Psoas muscle (tissue), 8 donors: ENCODE data around the gene ZNF273. TPM values are rescaled to one million over a fixed set of nuclear protein-coding genes. Genes with fewer than 3 reads are reported as not detected.

Experiments
- ATAC-seq, 4 donors: fragments of 200-7000 bp; cut with Tn5 transposase; one replicate each; pipeline ENCODE4 v1.9.1; 2020; ENCODE audit warnings: moderate library complexity in 3 of 4, mild to moderate bottlenecking in 2 of 4
- DNase-seq, 2 donors: peaks; one replicate each; pipeline ENCODE4 v3.0.0-alpha.2; 2020
- H3K27ac ChIP-seq: fragments of 200-600 bp; one replicate; pipeline ENCODE4 v1.8.0; 2022
- H3K27me3 ChIP-seq, 3 donors: fragments of 200-600 bp in 1 of 3; one replicate each; pipeline versions ENCODE4 v1.6.1 to v1.8.0; 2013 to 2022; ENCODE audit warnings: low read length in 2 of 3, mild to moderate bottlenecking in 2 of 3, moderate library complexity in 1 of 3; ENCODE audit not compliant: insufficient read depth in 3 of 3
- H3K36me3 ChIP-seq, 2 donors: fragments of 200-600 bp in 1 of 2; one replicate each; pipeline versions ENCODE4 v1.6.1 to v1.8.0; 2013 to 2022; ENCODE audit warnings: low read depth in 1 of 2, mild to moderate bottlenecking in 1 of 2, moderate library complexity in 1 of 2; ENCODE audit not compliant: insufficient read depth in 1 of 2
- H3K4me1 ChIP-seq: fragments of 200-600 bp; one replicate; pipeline ENCODE4 v1.8.0; 2022
- H3K4me3 ChIP-seq: fragments of 200-600 bp; one replicate; pipeline ENCODE4 v1.8.0; 2022; ENCODE audit warnings: mild to moderate bottlenecking
- H3K9me3 ChIP-seq: fragments of 200-600 bp; one replicate; pipeline ENCODE4 v1.8.0; 2022
- WGBS, 3 donors: extraction: QIAGEN DNeasy Blood & Tissue Kit; methylation state at CpG; one replicate each; pipeline versions ENCODE4 v1.1.6 to v1.1.7; 2013; 5-methylcytosine and 5-hydroxymethylcytosine counted together
- intact Hi-C, 2 donors: fragments of 100-400 bp; cut with DNase I; formaldehyde crosslinking; loops; one replicate each; pipeline versions ENCODE4 v1.11.0 to v1.14.2; 2022
- polyA plus RNA-seq, 3 donors: library from polyadenylated mRNA; stranded (reverse); fragments of 200-250 nt; gene quantifications; one replicate each; pipeline ENCODE4 v1.2.3, GENCODE V29; 2013
- total RNA-seq, 4 donors: library from RNA; stranded (reverse); fragmentation: NEBNext Ultra II Directional in 2 of 4; extraction: Animal tissue kit (Norgen Biotek cat#: 25700) in 2 of 4; gene quantifications; one replicate each; pipeline versions ENCODE4 v1.2.1 to v1.2.4, GENCODE V29; 2021 to 2023
- TF ChIP-seq, protein P1 (sequence below): fragments of 200-600 bp; IDR thresholded peaks from one replicate; pipeline ENCODE4 v1.8.0; 2022; ENCODE audit warnings: antibody characterized with exemption
- donor health status: healthy with polysubstance abuse.
- donor health status: DM: no; HTN: no; CAD: no; lungs with moderate emphysema.
- donor health status: Bipolar disorder and iron deficiency.
- donor health status: healthy.
- donor health status: DM: yes; HTN: yes; CAD: no.
- donor health status: DM: no; HTN: no; CAD: no.
- donor health status: DM: no; HTN: no; CAD: no.
- donor health status: DM: yes; HTN: yes; CAD: no.

Gene ZNF273
- total and polyA plus RNA-seq, 7 donors = 0.96 to 3.0 (median 1.5) TPM

GRCh38 chr7:64885520-64886240 lies 17.4 kb upstream of the ZNF273 start:
- H3K27ac ChIP-seq = no peak overlapping the region
- intact Hi-C loops = loop anchor here in 1 of 2 donors (5.0 kb wide), 1 partner anchor 88 kb away; no protein-coding TSS in a partner anchor
- no peaks in the 10 kb centered on the region for H3K36me3 ChIP-seq
- no peak overlapping the region for H3K4me3 ChIP-seq
- peaks cover 13% of the 10 kb centered on the region for H3K4me1 ChIP-seq
- TF ChIP-seq, protein P1, sequence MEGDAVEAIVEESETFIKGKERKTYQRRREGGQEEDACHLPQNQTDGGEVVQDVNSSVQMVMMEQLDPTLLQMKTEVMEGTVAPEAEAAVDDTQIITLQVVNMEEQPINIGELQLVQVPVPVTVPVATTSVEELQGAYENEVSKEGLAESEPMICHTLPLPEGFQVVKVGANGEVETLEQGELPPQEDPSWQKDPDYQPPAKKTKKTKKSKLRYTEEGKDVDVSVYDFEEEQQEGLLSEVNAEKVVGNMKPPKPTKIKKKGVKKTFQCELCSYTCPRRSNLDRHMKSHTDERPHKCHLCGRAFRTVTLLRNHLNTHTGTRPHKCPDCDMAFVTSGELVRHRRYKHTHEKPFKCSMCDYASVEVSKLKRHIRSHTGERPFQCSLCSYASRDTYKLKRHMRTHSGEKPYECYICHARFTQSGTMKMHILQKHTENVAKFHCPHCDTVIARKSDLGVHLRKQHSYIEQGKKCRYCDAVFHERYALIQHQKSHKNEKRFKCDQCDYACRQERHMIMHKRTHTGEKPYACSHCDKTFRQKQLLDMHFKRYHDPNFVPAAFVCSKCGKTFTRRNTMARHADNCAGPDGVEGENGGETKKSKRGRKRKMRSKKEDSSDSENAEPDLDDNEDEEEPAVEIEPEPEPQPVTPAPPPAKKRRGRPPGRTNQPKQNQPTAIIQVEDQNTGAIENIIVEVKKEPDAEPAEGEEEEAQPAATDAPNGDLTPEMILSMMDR = no peak
- no peaks in the 10 kb centered on the region for H3K9me3 ChIP-seq
- no peaks in the 10 kb centered on the region for H3K27me3 ChIP-seq
- no peak for DNase-seq
- ATAC-seq = no peak
- WGBS, 3 donors = 95 to 99% (median 97%) methylated on average over 5 of the region's 5 CpGs

DNA sequence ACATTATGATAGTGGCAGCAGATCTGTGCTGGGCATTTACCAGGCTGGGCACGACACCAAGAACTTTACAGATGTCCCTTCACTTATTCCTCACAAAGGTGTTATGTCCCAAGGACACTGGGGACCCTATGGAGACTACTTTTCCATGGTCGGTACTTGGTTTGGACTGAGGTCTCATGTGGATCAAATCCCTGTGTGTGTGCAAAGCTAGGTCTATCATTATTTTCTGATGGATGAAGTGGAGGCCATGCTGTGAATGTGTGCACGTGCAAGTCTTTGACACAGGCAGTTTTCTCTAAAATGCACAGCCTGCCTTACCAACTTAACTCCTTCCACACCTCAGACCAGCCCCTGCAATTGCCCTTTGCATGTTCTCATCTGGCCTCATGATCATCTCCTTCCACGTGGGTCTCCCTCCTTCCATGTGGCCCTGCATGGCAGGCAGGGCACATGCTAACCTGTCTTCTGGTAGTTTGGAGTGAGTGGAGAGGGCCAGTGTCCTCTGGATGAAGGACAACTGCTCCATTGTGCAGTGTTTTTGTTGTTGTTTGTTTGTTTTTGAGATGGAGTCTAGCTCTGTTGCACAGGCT lies 16.0 kb upstream of the ZNF273 start:
- H3K36me3 ChIP-seq = no peaks in the 10 kb centered on the region

DNA sequence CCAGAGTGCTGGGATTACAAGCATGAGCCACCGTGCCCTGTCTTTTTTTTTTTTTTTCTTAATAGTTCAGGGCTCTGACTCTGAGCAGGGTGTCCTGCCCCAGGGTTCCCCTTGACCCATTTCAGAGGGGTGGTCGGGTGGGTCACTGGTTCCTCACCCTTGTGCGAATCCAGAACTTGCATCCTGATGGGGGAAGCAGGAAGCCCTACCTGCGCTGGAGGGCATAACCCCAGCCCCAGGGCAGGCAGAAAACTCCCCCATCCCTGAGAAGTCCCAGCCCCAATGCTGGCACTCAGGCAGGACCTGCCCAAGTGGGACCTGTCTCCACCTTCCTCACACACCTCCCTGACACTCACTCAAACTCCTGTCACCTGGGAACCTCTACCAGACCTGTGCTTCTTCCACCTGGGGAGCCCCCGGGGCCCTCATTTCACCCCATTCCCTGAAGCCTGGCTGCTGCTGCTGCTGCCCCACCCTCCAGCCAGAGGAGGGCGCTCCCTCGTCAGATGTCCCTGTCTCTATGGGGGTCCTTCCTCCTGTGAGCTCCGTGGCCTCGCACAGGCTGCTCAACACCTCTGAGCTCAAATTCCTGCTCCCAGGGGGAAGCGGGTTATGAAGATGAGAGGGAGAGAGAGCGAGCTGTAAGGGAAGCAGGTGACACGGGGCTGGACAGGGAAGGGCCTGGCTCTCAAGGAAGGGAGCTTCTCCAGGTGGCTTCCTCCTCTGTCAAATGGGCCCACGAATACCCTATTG lies 15.1 kb upstream of the ZNF273 start:
- H3K4me1 ChIP-seq = peaks cover 19% of the 10 kb centered on the region
- no peak overlapping the region for H3K27ac ChIP-seq

More for the DNA sequence above, 16.0 kb upstream of the ZNF273 start:
- peaks cover 19% of the 10 kb centered on the region for H3K4me1 ChIP-seq
- TF ChIP-seq, protein P1 = no peak
- no peaks in the 10 kb centered on the region for H3K27me3 ChIP-seq
- DNase-seq = no peak
- intact Hi-C loops = loop anchor here in 1 of 2 donors (5.0 kb wide), 1 partner anchor 90 kb away; no protein-coding TSS in a partner anchor
- H3K9me3 ChIP-seq = no peaks in the 10 kb centered on the region
- ATAC-seq = no peak
- H3K4me3 ChIP-seq = no peak overlapping the region
- 84 to 92% (median 86%) methylated on average over 4 of the region's 4 CpGs for WGBS, 3 donors
- H3K27ac ChIP-seq = no peak overlapping the region

DNA sequence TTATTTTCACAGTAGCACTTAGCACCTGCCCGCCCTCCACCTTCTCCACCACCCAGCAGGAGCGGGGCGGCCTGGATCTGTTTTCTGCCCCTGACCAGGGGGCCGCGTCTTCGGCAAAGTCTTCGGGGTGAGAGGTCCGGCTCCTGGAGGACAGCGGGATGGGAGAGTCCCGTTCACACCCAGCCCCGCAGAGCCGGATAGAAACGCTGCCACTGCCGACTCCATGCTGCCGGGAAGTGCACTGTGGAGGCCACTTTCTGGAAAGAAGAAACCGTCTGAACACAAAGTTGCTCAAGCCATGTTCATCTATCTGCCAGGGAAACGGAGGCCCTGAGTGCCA lies 14.5 kb upstream of the ZNF273 start:
- H3K9me3 ChIP-seq = no peaks in the 10 kb centered on the region
- TF ChIP-seq, protein P1 = no peak
- peak overlapping the region; percentile 66 for H3K4me3 ChIP-seq
- intact Hi-C loops = loop anchor here in 1 of 2 donors (5.0 kb wide), 1 partner anchor 91 kb away; no protein-coding TSS in a partner anchor
- ATAC-seq (peak; percentile 8 to 50 (median 22)), DNase-seq (no peak)
- 5 to 7% (median 6%) methylated on average over 16 to 17 of the region's 17 CpGs for WGBS, 3 donors
- H3K27ac ChIP-seq = no peak overlapping the region
- H3K36me3 ChIP-seq = no peaks in the 10 kb centered on the region
- H3K27me3 ChIP-seq = no peaks in the 10 kb centered on the region
- peaks cover 19% of the 10 kb centered on the region for H3K4me1 ChIP-seq

More for the DNA sequence above, 15.1 kb upstream of the ZNF273 start:
- intact Hi-C loops = loop anchor here in 1 of 2 donors (5.0 kb wide), 1 partner anchor 91 kb away; no protein-coding TSS in a partner anchor
- H3K9me3 ChIP-seq = no peaks in the 10 kb centered on the region
- no peak for DNase-seq
- no peaks in the 10 kb centered on the region for H3K36me3 ChIP-seq
- no peaks in the 10 kb centered on the region for H3K27me3 ChIP-seq
- peak overlapping the region; percentile 66 for H3K4me3 ChIP-seq
- ATAC-seq = peak in 3 of 4 donors; percentile 38 to 47 (median 39)
- TF ChIP-seq, protein P1 = peak; percentile 39
- 24 to 37% (median 30%) methylated on average over 13 of the region's 13 CpGs for WGBS, 3 donors
